ENCODE measurements around the gene NAGLU. TPM values are rescaled to one million over a fixed set of nuclear protein-coding genes. Genes with fewer than 3 reads are reported as not detected.

The NAGLU gene
- total and polyA plus RNA-seq, 2 of the 13 experiments (the other 11 are each of a cell fraction or from before 2014, with no cell fraction given) = 28.2 to 40.1 TPM

DNA sequence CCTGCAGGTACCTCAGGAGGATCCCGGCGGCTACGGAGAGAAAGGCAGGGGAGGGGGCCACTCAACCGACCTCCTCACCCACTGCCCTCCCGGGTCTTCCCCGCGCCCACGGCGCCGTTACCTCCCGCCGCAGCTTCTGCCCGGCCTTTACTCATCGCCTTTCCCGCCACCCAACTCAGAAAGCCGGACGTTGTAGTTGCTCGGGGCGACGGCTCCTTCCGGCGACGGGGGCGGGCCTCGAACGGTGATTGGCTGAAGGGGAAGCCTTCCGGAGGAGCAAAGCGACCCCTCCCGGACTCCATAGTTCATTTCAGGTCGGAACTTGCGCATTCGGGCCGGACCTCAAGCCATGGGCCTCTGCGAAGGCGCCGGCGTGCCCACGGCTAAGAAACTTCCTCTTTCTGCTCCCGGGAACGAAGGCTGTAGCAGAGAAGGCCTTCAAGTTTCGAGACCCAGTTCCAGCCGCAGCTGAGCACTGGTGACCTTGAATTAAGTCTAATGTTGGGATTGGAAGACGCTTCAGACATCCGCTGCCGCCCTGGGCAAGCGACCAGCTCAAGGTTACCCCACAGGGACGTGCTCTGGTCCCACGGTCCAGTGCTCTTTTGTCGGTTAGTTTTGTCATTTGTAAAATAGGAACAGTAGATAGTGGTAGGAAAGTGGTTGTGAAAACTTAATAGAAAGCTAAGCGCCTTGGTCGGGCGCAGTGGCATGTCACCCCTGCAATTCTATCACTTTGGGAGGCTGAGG lies 41.7 kb downstream of the NAGLU start, which contains the start of gene PSMC3IP (continued):
- TF ChIP-seq ATF6 (CRISPR knock-in tag; conservative IDR thresholded peaks at IDR 0.05) (peak; percentile 95), NFE2 (CRISPR knock-in tag; IDR thresholded peaks at IDR 0.05) (no peak), ZIK1 (CRISPR knock-in tag; IDR thresholded peaks at IDR 0.05; ENCODE audit: borderline replicate concordance, low read depth) (no peak), ARHGAP35 (CRISPR knock-in tag; IDR thresholded peaks at IDR 0.05; ENCODE audit: borderline replicate concordance) (0 out of 2 replicates have a peak, but pooled peaks have one; percentile 20), ZNF30 (CRISPR knock-in tag; IDR thresholded peaks at IDR 0.05) (peak; percentile 59; the same call in 1 of the 2 replicates), ZHX1 (CRISPR knock-in tag; IDR thresholded peaks at IDR 0.05; ENCODE audit: low read depth) (no peak; the same call in 1 of the 2 replicates), SALL1 (CRISPR knock-in tag; IDR thresholded peaks at IDR 0.05) (peak; percentile 86), HMG20A (CRISPR knock-in tag; IDR thresholded peaks at IDR 0.05; ENCODE audit: borderline replicate concordance) (0 out of 2 replicates have a peak, but pooled peaks have one; percentile 33), ZNF33B (CRISPR knock-in tag; IDR thresholded peaks at IDR 0.05) (peak; percentile 70), SCMH1 (CRISPR knock-in tag; IDR thresholded peaks at IDR 0.05; ENCODE audit: borderline replicate concordance) (no peak), STAT5B (CRISPR knock-in tag; IDR thresholded peaks at IDR 0.05) (no peak; the same call in 1 of the 2 replicates), RXRB (CRISPR knock-in tag; IDR thresholded peaks at IDR 0.05; ENCODE audit: borderline replicate concordance) (peak; percentile 95), ZNF629 (CRISPR knock-in tag; conservative IDR thresholded peaks at IDR 0.05) (peak; percentile 36), MIER2 (CRISPR knock-in tag; IDR thresholded peaks at IDR 0.05) (no peak), GATAD2A (CRISPR knock-in tag; IDR thresholded peaks at IDR 0.05) (peak; percentile 65; the same call in 1 of the 2 replicates), THYN1 (CRISPR knock-in tag; IDR thresholded peaks at IDR 0.05; ENCODE audit: borderline replicate concordance, low read depth) (0 out of 2 replicates have a peak, but pooled peaks have one; percentile 60), KDM1A (CRISPR knock-in tag; IDR thresholded peaks at IDR 0.05) (no peak; the same call in 1 of the 2 replicates), KDM5A (IDR thresholded peaks at IDR 0.05; ENCODE audit: borderline replicate concordance, low read length) (peak; percentile 84), FOXA3 (CRISPR knock-in tag; IDR thresholded peaks at IDR 0.05) (peak; percentile 49; the same call in 1 of the 2 replicates), PLRG1 (conservative IDR thresholded peaks at IDR 0.05) (no peak), EEA1 (CRISPR knock-in tag; IDR thresholded peaks at IDR 0.05; ENCODE audit: borderline replicate concordance) (peak; percentile 22; the same call in 1 of the 2 replicates), ZNF451 (CRISPR knock-in tag; IDR thresholded peaks at IDR 0.05) (peak; percentile 70; the same call in 1 of the 2 replicates)
- TF ChIP-seq, protein P1, sequence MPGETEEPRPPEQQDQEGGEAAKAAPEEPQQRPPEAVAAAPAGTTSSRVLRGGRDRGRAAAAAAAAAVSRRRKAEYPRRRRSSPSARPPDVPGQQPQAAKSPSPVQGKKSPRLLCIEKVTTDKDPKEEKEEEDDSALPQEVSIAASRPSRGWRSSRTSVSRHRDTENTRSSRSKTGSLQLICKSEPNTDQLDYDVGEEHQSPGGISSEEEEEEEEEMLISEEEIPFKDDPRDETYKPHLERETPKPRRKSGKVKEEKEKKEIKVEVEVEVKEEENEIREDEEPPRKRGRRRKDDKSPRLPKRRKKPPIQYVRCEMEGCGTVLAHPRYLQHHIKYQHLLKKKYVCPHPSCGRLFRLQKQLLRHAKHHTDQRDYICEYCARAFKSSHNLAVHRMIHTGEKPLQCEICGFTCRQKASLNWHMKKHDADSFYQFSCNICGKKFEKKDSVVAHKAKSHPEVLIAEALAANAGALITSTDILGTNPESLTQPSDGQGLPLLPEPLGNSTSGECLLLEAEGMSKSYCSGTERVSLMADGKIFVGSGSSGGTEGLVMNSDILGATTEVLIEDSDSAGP (CRISPR knock-in tag; IDR thresholded peaks at IDR 0.05; ENCODE audit: borderline replicate concordance) = peak; percentile 91; the same call in 1 of the 2 replicates

All from HepG2 (cell line).